ENCODE measurements around the gene CLPX.
"Not testable (repeated sequence)": the region's sequence is repeated elsewhere in the genome, so short reads cannot be mapped to it uniquely, and the experiment has no call there.

CLPX gene
- total RNA-seq: 16.1 to 64.4 (median 52.4) reads per million in 17 experiments

- DNase-seq: peak; percentile 94 to 98 (median 96)
These were observed at the start of gene CLPX for GRCh38 chr15:65184868-65185717. Gene CLPX, minus strand, starts transcription at chr15:65185342. Its CDS starts 189 bp downstream, at chr15:65185153.

GRCh38 chr15:65233696-65234095 is 48.6 kb upstream of the CLPX start:
- DNase-seq: no peak

- no peak for DNase-seq
These were observed 47.4 kb upstream of the CLPX start for GRCh38 chr15:65232520-65232919.

GRCh38 chr15:65231306-65231705 is 46.2 kb upstream of the CLPX start:
- DNase-seq: no peak

- DNase-seq: not testable (repeated sequence)
These were observed 41.8 kb upstream of the CLPX start for GRCh38 chr15:65226901-65227300.

GRCh38 chr15:65226221-65226620 is 41.1 kb upstream of the CLPX start:
- no peak for DNase-seq

GRCh38 chr15:65223996-65224395 is 38.9 kb upstream of the CLPX start:
- peak in 3 of 4 experiments; percentile 4 to 27 (median 11) for DNase-seq

- DNase-seq: no peak
These were observed 37.7 kb upstream of the CLPX start for GRCh38 chr15:65222891-65223290.

GRCh38 chr15:65221697-65222096 is 36.6 kb upstream of the CLPX start:
- DNase-seq: no peak

GRCh38 chr15:65219137-65219536 is 34.0 kb upstream of the CLPX start:
- DNase-seq: no peak

GRCh38 chr15:65217526-65218482 is 32.7 kb upstream of the CLPX start:
- DNase-seq: no peak

GRCh38 chr15:65215496-65215895 is 30.4 kb upstream of the CLPX start:
- no peak for DNase-seq

GRCh38 chr15:65214010-65214409 is 28.9 kb upstream of the CLPX start:
- no peak for DNase-seq

GRCh38 chr15:65213241-65213640 is 28.1 kb upstream of the CLPX start:
- no peak for DNase-seq

GRCh38 chr15:65212097-65212496 is 27.0 kb upstream of the CLPX start:
- DNase-seq: peak in 3 of 4 experiments; percentile 8 to 44 (median 33)

GRCh38 chr15:65211482-65211982 is 26.4 kb upstream of the CLPX start:
- DNase-seq: peak in 3 of 4 experiments; percentile 8 to 29 (median 22)

- DNase-seq: no peak
These were observed 25.8 kb upstream of the CLPX start, which contains the start of gene CILP for GRCh38 chr15:65210770-65211481. Gene CILP, minus strand, starts transcription at chr15:65211473. Its CDS starts 1,718 bp downstream, at chr15:65209755.

- DNase-seq: no peak
These were observed 24.8 kb upstream of the CLPX start for GRCh38 chr15:65209701-65210643.

- no peak for DNase-seq
These were observed 23.5 kb upstream of the CLPX start for GRCh38 chr15:65208647-65209046.

- DNase-seq: no peak
These were observed 22.2 kb upstream of the CLPX start for GRCh38 chr15:65207280-65207840.

- DNase-seq: no peak
These were observed 21.6 kb upstream of the CLPX start for GRCh38 chr15:65206750-65207149.
